NCI-H69 (cell line): ENCODE results near the gene NFAM1.

Experiments
- DNase-seq: peaks from one replicate; lab custom pipeline; 2025; lab: John Stamatoyannopoulos, UW

The NFAM1 gene

DNA sequence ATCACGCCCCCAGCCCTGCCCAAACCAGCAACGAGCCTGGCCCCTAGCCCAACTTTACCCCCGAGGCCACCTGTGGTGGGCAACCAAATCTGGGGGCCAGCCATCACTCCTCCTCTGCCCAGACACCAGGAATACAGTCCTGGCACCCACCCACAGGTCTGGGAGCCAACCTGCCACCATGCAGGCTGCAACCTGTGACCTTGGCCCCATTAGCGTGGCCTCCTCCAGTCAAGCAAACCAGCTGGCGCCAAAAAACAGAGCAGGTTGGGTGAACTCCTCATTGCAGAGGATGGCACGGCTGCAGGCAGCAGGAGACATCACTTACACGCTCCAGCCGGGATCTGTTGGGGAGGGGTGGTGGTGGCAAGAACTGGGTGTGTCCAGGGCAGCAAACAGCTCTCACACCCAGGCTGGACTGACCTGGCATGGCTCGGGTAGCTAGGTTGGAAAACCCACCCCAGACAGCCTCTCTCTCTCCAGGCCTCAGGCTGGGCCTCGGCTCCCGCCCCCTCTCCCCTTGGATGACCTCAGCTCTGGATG, 96.3 kb downstream of the NFAM1 start:
- DNase-seq: peak; percentile 92

DNA sequence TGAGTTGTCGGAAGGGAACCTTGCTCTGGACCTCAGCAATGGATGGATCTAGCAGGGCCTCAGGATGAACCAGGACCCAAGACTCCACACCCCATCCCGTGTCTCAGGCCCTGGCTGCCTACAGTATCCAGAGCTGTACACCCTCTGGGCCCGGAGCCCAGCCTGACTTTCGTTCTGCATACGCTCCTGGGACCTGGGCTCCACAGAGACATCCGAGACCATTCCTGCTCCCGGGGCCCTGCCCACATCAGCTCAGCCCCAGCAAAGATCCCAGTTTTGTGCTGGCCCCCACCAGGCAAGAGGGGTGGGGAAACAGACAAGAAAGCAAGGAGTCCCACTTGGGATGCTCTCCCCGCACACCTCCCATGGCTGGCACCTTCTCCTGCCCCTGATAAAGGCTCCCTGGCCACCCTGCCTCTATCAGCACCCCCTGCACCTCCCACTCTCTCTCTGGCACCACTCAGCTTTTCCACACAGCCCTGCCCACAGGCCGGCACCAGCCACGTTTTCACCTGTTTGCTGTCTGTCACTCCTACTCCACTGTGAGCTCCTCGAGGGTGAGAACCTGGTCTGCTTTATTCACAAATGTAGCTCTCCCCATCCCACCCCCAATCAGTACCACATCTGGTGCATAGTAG, 97.2 kb downstream of the NFAM1 start:
- no peak for DNase-seq

DNA sequence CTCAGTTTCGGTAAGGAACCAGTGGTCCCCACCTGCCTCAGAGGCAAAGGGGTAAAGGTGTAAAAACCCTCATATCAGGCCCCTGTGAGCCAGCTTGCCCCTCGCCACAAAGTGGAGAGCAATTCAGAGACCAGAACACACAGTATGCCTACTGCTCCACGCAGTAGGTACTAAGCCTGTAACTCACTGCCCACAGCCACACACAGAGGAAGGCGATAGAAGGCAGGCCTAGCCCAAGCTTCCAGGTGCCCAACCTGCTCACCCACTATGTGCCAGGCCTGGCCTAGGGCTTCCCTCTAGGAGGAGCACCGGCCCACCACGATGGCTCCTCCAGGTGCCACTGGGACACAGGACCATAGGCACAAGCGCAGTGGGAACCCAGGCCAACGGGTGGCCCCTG, 98.7 kb downstream of the NFAM1 start:
- no peak for DNase-seq

DNA sequence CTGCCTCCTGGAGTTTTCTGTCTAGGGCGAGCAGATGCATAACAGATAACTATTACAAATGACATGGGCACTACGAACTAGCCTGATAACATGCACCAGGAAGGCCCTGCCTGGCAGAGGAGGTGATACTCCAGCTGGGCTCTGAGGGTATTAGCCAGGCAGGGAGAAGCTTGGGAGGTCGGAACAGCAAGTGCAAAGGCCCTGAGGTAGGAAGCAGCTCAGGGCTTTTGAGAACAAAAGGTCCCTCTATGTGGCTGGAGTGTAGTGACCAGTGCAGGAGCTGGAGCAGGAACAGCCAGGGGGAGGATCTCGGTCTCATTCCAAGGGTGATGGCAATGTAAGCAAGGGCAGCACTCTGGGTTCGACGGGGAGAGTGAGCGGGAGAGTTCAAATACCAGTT, 100.1 kb downstream of the NFAM1 start:
- DNase-seq: no peak

DNA sequence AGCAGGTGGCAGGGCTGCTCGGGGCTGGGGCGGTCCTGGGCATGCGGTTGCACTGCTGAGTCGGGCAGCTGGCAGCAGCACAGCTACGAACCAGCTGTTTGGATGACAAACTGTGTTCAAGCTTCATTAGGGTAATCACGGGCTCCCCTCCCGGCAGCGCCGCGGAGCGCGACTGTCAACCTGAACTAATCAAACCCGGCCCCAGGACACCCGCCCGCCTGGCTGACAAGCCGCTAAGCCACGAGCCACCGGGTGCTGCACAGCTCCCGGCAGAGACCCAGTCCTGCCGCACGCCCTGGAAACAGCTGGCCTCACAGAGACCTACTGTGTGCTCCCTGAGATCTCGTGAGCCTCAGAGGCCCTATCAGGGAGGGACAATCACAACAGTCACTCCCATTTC, 101.2 kb downstream of the NFAM1 start:
- peak; percentile 93 for DNase-seq
